H9 (cell line): ENCODE results near the gene AGBL4. TPM values are rescaled to one million over a fixed set of nuclear protein-coding genes. Genes with fewer than 3 reads are reported as not detected.
"Not testable (repeated sequence)": the region's sequence is repeated elsewhere in the genome, so short reads cannot be mapped to it uniquely, and the experiment has no call there.

Source experiments
- DNase-seq: peaks from one replicate; pipeline ENCODE4 v3.0.0-alpha.2; 2017
- H2AFZ ChIP-seq: one replicate; pipeline ENCODE4 v1.6.1; 2013; ENCODE audit warnings: mild to moderate bottlenecking, low read length, control low read depth, moderate library complexity
- H2AK5ac ChIP-seq: 2 replicates; pipeline ENCODE4 v1.6.1; 2013; ENCODE audit warnings: low read length, control low read depth, mixed read lengths; ENCODE audit not compliant: insufficient read length
- H2BK120ac ChIP-seq: one replicate; pipeline ENCODE4 v1.6.1; 2013; ENCODE audit warnings: low read depth, mild to moderate bottlenecking, low read length, control low read depth, inconsistent platforms; ENCODE audit not compliant: poor library complexity, severe bottlenecking
- H2BK12ac ChIP-seq: 2 replicates; pipeline ENCODE4 v1.6.1; 2013; ENCODE audit warnings: low read length, control low read depth, mixed read lengths, low read depth; ENCODE audit not compliant: insufficient read length
- H2BK15ac ChIP-seq: 2 replicates; pipeline ENCODE4 v1.6.1; 2013; ENCODE audit warnings: low read depth, low read length, control low read depth
- H2BK20ac ChIP-seq: one replicate; pipeline ENCODE4 v1.6.1; 2013; ENCODE audit warnings: low read depth, mild to moderate bottlenecking, low read length, control low read depth, inconsistent platforms; ENCODE audit not compliant: poor library complexity, severe bottlenecking
- H2BK5ac ChIP-seq: 2 replicates; pipeline ENCODE4 v1.6.1; 2013; ENCODE audit warnings: low read length, control low read depth, mixed read lengths; ENCODE audit not compliant: insufficient read length
- H3K14ac ChIP-seq: 2 replicates; pipeline ENCODE4 v1.6.1; 2013; ENCODE audit warnings: low read length, control low read depth; ENCODE audit not compliant: insufficient read depth
- H3K18ac ChIP-seq: 2 replicates; pipeline ENCODE4 v1.6.1; 2013; ENCODE audit warnings: low read depth, mild to moderate bottlenecking, mixed read lengths, low read length, control low read depth; ENCODE audit not compliant: insufficient read length
- H3K23ac ChIP-seq: 2 replicates; pipeline ENCODE4 v1.6.1; 2013; ENCODE audit warnings: low read length, control low read depth, mixed read lengths, low read depth; ENCODE audit not compliant: insufficient read length
- H3K23me2 ChIP-seq: 2 replicates; pipeline ENCODE4 v1.6.1; 2013; ENCODE audit warnings: low read depth, mild to moderate bottlenecking, mixed read lengths, low read length, control low read depth; ENCODE audit not compliant: insufficient read length, poor library complexity, severe bottlenecking
- H3K27ac ChIP-seq: 2 replicates; pipeline ENCODE4 v1.5.1; 2013; ENCODE audit warnings: low read length, control low read depth, mixed read lengths, low read depth; ENCODE audit not compliant: insufficient read length
- H3K27me3 ChIP-seq: 2 replicates; pipeline ENCODE4 v1.6.1; 2013; ENCODE audit warnings: low read length, control low read depth, inconsistent platforms; ENCODE audit not compliant: insufficient read depth
- H3K4ac ChIP-seq: 2 replicates; pipeline ENCODE4 v1.6.1; 2013; ENCODE audit warnings: low read depth, mild to moderate bottlenecking, control low read depth, inconsistent platforms, low read length, moderate library complexity
- H3K4me1 ChIP-seq: 2 replicates; pipeline ENCODE4 v1.6.1; 2013; ENCODE audit warnings: low read length, control low read depth, inconsistent platforms; ENCODE audit not compliant: insufficient read depth
- H3K4me2 ChIP-seq: 2 replicates; pipeline ENCODE4 v1.6.1; 2013; ENCODE audit warnings: low read length, control low read depth, mixed read lengths; ENCODE audit not compliant: insufficient read length, insufficient read depth
- H3K56ac ChIP-seq: 2 replicates; pipeline ENCODE4 v1.6.1; 2013; ENCODE audit warnings: low read depth, mild to moderate bottlenecking, mixed read lengths, low read length, control low read depth; ENCODE audit not compliant: insufficient read length
- H3K79me1 ChIP-seq: 2 replicates; pipeline ENCODE4 v1.6.1; 2013; ENCODE audit warnings: low read depth, mild to moderate bottlenecking, moderate library complexity, low read length, control low read depth, inconsistent platforms; ENCODE audit not compliant: insufficient read depth, poor library complexity, severe bottlenecking
- H3K79me2 ChIP-seq: 2 replicates; pipeline ENCODE4 v1.6.1; 2013; ENCODE audit warnings: low read length, control low read depth, inconsistent platforms; ENCODE audit not compliant: insufficient read depth
- H3K9ac ChIP-seq: 2 replicates; pipeline ENCODE4 v1.6.1; 2013; ENCODE audit warnings: low read length, control low read depth, mixed read lengths; ENCODE audit not compliant: insufficient read length; ENCODE audit errors: extremely low read depth
- H3K9me3 ChIP-seq: one replicate; pipeline ENCODE4 v1.6.1; 2013; ENCODE audit warnings: low read depth, low read length, inconsistent platforms; ENCODE audit not compliant: control insufficient read depth
- H3T11ph ChIP-seq: one replicate; pipeline ENCODE4 v1.6.1; 2013; ENCODE audit warnings: mild to moderate bottlenecking, low read length, control low read depth, inconsistent platforms
- H4K20me1 ChIP-seq: one replicate; pipeline ENCODE4 v1.6.1; 2013; ENCODE audit not compliant: control insufficient read depth, insufficient read length, insufficient read depth
- H4K5ac ChIP-seq: 2 replicates; pipeline ENCODE4 v1.6.1; 2013; ENCODE audit warnings: low read depth, mild to moderate bottlenecking, mixed read lengths, low read length, control low read depth; ENCODE audit not compliant: insufficient read length
- H4K8ac ChIP-seq: replicated peaks from 2 replicates; pipeline ENCODE4 v1.6.1; 2013; ENCODE audit warnings: low read length, control low read depth, mixed read lengths, low read depth; ENCODE audit not compliant: insufficient read length
- H4K91ac ChIP-seq: 2 replicates; pipeline ENCODE4 v1.6.1; 2013; ENCODE audit warnings: low read depth, mild to moderate bottlenecking, moderate library complexity, mixed read lengths, low read length, control low read depth; ENCODE audit not compliant: insufficient read length
- H3K27ac Mint-ChIP-seq, 3 experiments: 2 replicates in 2 of 3; 3 replicates in 1 of 3; pipeline ENCODE4 v1.8.0; 2020 to 2021; ENCODE audit warnings: mixed read lengths in 3 of 3, mild to moderate bottlenecking in 1 of 3, moderate library complexity in 1 of 3
- H3K27me3 Mint-ChIP-seq: 2 replicates; pipeline ENCODE4 v1.8.0; 2021; ENCODE audit warnings: low read depth, mild to moderate bottlenecking, moderate library complexity, mixed read lengths
- H3K36me3 Mint-ChIP-seq, 3 experiments: 2 replicates in 2 of 3; 3 replicates in 1 of 3; pipeline ENCODE4 v1.8.0; 2020 to 2021; ENCODE audit warnings: low read depth in 3 of 3, mixed read lengths in 3 of 3; ENCODE audit not compliant: insufficient read depth in 1 of 3
- H3K4me1 Mint-ChIP-seq, 2 experiments: 2 replicates each; pipeline ENCODE4 v1.8.0; 2020; ENCODE audit warnings: mixed read lengths in 2 of 2
- H3K4me3 Mint-ChIP-seq, 2 experiments: 2 replicates in 1 of 2; 3 replicates in 1 of 2; pipeline ENCODE4 v1.8.0; 2020 to 2021; ENCODE audit warnings: mild to moderate bottlenecking in 2 of 2, mixed read lengths in 2 of 2, moderate library complexity in 1 of 2
- H3K9me3 Mint-ChIP-seq, 2 experiments: 2 replicates in 1 of 2; 3 replicates in 1 of 2; pipeline ENCODE4 v1.8.0; 2020; ENCODE audit warnings: mild to moderate bottlenecking in 2 of 2, mixed read lengths in 2 of 2, moderate library complexity in 1 of 2
- CTCF ChIP-seq: fragments of 200-600 bp; sonication (generic); conservative IDR thresholded peaks from 3 replicates; pipeline ENCODE4 v1.8.0; 2021; ENCODE audit warnings: antibody characterized with exemption, mild to moderate bottlenecking
- WGBS: extraction: QIAGEN DNeasy Blood & Tissue Kit; methylation state at CpG from one replicate; pipeline ENCODE4 v1.1.7; 2013; ENCODE audit warnings: missing lambda C conversion rate, low lambda C conversion rate, mixed read lengths; ENCODE audit not compliant: insufficient read length; ENCODE audit errors: extremely low coverage; 5-methylcytosine and 5-hydroxymethylcytosine counted together
- total RNA-seq: library from RNA; stranded (reverse); gene quantifications from 2 replicates; pipeline ENCODE4 v1.2.1, GENCODE V29; 2021

AGBL4 gene
- total RNA-seq, 1 experiment from 2014 or later, result not detected

- Histone ChIP-seq H3K56ac (no peak overlapping the region), H3K9me3 (peaks cover 68% of the 10 kb centered on the region), H2AK5ac (no peak overlapping the region), H2BK120ac (no peak overlapping the region), H2BK20ac (no peak overlapping the region), H3K4ac (no peak overlapping the region), H3K4me1 (no peaks in the 10 kb centered on the region), H3T11ph (no peak overlapping the region), H2AFZ (no peak overlapping the region), H2BK5ac (no peak overlapping the region), H3K23me2 (no peaks in the 10 kb centered on the region), H3K27ac (no peak overlapping the region), H3K14ac (no peak overlapping the region), H3K4me2 (no peak overlapping the region), H4K91ac (no peak overlapping the region), H3K18ac (no peak overlapping the region), H2BK12ac (no peak overlapping the region), H3K27me3 (no peaks in the 10 kb centered on the region), H2BK15ac (no peak overlapping the region), H3K23ac (no peak overlapping the region), H4K20me1 (no peaks in the 10 kb centered on the region), H3K79me1 (no peaks in the 10 kb centered on the region), H3K9ac (no peak overlapping the region), H3K79me2 (no peaks in the 10 kb centered on the region), H4K8ac (no peak overlapping the region), H4K5ac (no peak overlapping the region)
- Mint-ChIP-seq H3K4me1 (no peaks in the 10 kb centered on the region), H3K9me3 (peaks cover 71 to 82% of the 10 kb centered on the region in 2 experiments), H3K4me3 (no peak overlapping the region), H3K27ac (no peak overlapping the region), H3K27me3 (peaks cover 2% of the 10 kb centered on the region; the same call in 1 of the 2 replicates), H3K36me3 (peaks cover 4 to 24% (median 4%) of the 10 kb centered on the region in 3 experiments; a peak in 6 of 7 replicates)
- no CpG with 5 or more reads among the region's 4 CpGs for WGBS
- no peak for DNase-seq
- TF ChIP-seq CTCF, result no peak
Observed at GRCh38 chr1:49293016-49293415, 730.7 kb downstream of the AGBL4 start.

DNA sequence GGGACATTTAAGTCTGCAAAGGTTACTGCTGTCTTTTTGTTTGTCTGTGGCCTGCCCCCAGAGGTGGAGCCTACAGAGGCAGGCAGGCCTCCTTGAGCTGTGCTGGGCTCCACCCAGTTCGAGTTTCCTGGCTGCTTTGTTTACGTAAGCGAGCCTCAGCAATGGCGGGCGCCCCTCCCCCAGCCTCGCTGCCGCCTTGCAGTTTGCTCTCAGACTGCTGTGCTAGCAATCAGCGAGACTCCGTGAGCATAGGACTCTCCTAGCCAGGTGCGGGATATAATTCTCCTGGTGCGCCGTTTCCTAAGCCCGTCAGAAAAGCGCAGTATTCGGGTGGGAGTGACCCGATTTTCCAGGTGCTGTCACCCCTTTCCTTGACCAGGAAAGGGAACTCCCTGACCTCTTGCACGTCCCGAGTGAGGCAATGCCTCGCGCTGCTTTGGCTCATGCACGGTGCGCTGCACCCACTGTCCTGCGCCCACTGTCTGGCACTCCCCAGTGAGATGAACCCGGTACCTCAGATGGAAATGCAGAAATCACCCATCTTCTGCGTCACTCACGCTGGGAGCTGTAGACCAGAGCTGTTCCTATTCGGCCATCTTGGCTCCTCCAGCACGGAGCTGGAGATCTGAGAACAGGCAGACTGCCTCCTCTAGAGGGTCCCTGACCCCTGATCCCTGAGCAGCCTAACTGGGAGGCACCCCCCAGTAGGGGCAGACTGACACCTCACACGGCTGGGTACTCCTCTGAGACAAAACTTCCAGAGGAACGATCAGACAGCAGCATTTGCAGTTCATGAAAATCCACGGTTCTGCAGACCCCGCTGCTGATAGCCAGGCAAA is 766.3 kb downstream of the AGBL4 start:
- not testable (repeated sequence) for H3K27ac ChIP-seq, H3K79me1 ChIP-seq, H3K23me2 ChIP-seq, H3K56ac ChIP-seq, H2BK15ac ChIP-seq, H4K20me1 ChIP-seq, H3K79me2 ChIP-seq, H4K91ac ChIP-seq, H2BK12ac ChIP-seq, H2AK5ac ChIP-seq, H3K27me3 ChIP-seq, H2BK5ac ChIP-seq, H3K9me3 ChIP-seq, H3K23ac ChIP-seq, H3K4me1 ChIP-seq, H2AFZ ChIP-seq, H2BK120ac ChIP-seq, H3K18ac ChIP-seq, H3T11ph ChIP-seq, H3K27me3 Mint-ChIP-seq, H3K27ac Mint-ChIP-seq, H3K4ac ChIP-seq, H3K4me1 Mint-ChIP-seq, H3K4me2 ChIP-seq, H2BK20ac ChIP-seq, H3K4me3 Mint-ChIP-seq, H4K5ac ChIP-seq, H4K8ac ChIP-seq
- Histone ChIP-seq H3K9ac (peak overlapping the region; percentile 39), H3K14ac (peak overlapping the region; percentile 76; the same call in 1 of the 2 replicates)
- Mint-ChIP-seq H3K36me3 (peaks cover 0 to 26% (median 1%) of the 10 kb centered on the region in 3 experiments; a peak in 5 of 7 replicates), H3K9me3 (peaks cover 64 to 71% of the 10 kb centered on the region in 2 experiments)
- whole genome bisulfite sequencing, result no CpG with 5 or more reads among the region's 32 CpGs
- peak; percentile 81 for DNase-seq
